ENCODE measurements around the gene TMEM176A.

TMEM176A gene

DNA sequence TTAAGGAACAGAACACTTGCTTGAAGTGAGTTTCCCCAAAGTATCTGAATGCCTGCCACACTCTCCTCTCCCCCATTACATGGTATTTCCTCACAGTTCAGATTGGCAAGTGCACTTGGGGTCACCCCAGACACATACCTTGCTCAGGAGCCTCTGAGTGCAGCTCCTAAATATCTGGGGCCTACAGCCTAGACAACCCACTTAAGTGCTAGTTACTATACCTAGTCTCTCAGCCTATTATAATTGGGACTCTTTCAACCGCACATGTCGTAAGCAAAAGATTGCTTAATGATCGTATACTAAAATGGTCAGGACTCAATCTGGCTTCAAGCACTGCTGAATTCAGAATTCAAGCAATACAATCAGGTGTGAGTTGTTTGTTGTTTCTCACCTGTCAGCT, 20.3 kb upstream of the TMEM176A start:
- DNase-seq (ENCODE audit: low spot score) = no peak
- TF ChIP-seq, protein P1, sequence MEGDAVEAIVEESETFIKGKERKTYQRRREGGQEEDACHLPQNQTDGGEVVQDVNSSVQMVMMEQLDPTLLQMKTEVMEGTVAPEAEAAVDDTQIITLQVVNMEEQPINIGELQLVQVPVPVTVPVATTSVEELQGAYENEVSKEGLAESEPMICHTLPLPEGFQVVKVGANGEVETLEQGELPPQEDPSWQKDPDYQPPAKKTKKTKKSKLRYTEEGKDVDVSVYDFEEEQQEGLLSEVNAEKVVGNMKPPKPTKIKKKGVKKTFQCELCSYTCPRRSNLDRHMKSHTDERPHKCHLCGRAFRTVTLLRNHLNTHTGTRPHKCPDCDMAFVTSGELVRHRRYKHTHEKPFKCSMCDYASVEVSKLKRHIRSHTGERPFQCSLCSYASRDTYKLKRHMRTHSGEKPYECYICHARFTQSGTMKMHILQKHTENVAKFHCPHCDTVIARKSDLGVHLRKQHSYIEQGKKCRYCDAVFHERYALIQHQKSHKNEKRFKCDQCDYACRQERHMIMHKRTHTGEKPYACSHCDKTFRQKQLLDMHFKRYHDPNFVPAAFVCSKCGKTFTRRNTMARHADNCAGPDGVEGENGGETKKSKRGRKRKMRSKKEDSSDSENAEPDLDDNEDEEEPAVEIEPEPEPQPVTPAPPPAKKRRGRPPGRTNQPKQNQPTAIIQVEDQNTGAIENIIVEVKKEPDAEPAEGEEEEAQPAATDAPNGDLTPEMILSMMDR (IDR thresholded peaks at IDR 0.05; ENCODE audit: extremely low read depth, missing control alignments) = no peak

DNA sequence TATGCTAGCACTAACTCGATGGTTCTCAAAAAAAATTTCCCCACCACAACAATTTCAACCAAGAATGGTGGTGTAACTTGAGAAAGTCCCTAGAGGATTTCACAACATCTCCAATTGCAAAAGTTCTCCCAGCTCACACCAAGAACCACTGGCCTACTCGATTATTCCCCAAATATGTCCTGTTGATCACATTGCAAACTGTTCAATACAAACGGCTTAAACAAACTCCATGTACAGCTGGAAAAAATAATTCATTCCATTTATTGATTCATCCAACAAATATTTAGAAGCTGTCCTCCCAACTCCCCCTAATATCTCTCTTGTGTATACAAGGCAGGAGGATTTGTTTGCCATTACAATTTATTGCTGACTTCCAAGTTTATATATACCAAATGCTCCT, 19.5 kb upstream of the TMEM176A start:
- no peak for DNase-seq (ENCODE audit: low spot score)

DNA sequence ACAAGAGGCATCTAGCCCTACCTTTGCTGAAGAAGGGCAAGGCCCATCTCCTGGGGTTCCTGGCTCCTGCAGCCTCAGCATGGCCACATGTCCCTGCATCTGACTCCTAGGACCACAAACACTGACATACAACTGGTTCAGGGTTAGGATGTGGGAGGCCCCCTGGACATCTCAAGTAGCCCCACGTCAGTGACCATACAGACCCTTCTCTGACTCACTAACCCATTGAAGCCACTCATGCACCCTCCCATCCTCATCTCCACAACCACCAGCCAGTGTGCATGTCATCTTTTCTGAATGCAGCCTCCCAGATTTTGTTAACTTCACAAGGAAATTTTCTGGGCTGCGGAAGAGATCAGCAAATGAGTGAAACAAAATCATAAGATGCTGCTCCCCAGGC, 18.6 kb upstream of the TMEM176A start:
- no peak for DNase-seq (ENCODE audit: low spot score)
- TF ChIP-seq, protein P1 (IDR thresholded peaks at IDR 0.05; ENCODE audit: extremely low read depth, missing control alignments) = no peak

More for the DNA sequence above, 19.5 kb upstream of the TMEM176A start:
- TF ChIP-seq, protein P1 (IDR thresholded peaks at IDR 0.05; ENCODE audit: extremely low read depth, missing control alignments) = no peak

DNA sequence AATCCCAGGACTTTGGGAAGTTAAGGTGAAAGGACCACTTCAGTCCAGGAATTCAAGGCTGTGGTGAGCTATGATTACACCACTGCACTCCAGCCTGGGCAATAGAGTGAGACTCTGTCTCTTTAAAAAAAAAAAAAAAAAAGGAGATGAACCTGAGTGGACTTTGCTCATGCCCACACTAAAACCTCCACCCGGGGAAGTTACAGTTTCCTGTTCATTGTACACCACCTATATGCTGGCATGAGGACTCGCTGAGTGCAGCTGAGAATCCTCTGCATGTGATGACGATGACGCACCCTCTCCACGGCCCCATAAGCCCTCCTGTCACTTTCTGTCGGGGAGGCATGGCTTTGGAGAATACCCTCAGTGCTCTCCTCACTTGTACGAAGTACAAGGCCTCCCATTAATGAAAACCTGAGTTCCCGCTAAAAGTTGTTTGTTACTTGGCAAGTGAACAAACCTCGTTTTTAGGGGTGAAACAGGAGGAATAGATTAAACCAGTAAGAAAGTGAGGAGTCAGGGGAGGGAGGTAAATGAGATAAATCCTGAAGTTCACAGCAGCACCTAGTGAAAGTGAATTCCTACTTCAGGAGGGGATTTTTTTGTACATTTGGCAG, 16.3 kb upstream of the TMEM176A start:
- no peak for DNase-seq (ENCODE audit: low spot score)
- TF ChIP-seq, protein P1 (IDR thresholded peaks at IDR 0.05; ENCODE audit: extremely low read depth, missing control alignments) = no peak

DNA sequence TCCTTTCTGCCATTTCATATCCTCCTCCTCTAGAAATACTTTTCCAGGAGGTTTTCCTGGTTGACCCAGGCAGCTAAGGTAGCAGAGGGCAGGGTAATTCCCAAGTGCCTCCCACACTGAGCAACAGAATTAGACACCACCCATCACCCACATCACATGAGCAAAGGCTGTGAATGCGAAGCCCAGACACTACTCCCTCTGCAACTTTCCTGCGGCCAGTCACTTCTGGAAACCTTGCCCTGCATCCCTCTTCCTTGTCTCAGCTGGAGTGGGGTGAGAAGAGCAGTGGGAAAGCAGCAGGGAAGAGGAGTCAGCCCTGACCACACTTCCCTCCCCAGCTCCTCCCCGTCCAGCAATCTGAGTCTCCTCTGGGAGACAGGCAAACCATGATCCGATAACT, 15.6 kb upstream of the TMEM176A start:
- TF ChIP-seq, protein P1 (IDR thresholded peaks at IDR 0.05; ENCODE audit: extremely low read depth, missing control alignments) = no peak

DNA sequence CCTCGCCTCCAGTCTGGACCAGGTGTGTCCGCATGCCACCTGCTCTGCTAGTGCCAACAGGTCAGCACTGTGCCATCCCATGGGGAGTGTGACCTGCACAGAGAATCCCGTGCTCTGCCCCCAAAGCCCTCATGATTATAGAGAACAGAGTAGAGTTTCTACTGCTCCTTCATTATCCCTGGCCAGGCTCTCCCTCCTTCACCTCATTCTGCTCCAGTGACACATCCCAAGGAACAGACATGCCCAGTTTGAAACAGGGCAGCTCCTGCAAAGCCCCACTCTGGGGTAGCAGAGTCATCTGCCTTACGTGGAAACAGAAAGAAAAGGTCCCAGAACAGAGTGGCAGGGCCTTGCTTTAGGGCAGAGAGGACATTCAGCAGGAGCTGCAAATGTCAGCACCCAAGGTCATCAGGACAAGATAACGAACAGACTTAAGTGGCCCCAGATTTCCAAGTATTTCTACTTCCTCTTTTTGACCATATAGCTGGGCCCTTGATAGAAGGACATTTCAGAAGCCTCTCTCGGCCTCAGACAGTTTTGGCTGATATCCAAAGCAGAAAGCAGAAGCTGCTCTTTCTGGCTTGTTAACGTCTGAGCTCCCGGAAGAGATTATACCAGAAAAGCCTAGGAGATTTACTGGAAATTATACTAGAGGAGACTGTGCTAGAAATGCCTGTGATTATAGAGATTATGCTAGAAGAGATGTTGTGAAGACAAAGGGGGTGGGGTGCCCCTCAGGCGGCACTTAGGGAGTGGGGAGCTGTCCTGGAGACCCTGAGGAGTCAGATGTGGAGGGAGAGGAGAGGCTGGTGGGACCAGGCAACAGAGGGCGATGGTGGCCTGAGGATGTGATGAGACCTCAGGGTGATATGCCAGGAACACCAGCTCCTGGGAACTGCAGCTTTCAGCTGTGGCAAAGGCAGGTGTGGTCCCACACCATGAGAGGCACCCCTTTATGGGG, 13.0 kb upstream of the TMEM176A start:
- DNase-seq (ENCODE audit: low spot score) = no peak
- TF ChIP-seq, protein P1 (IDR thresholded peaks at IDR 0.05; ENCODE audit: extremely low read depth, missing control alignments) = no peak

More for the DNA sequence above, 15.6 kb upstream of the TMEM176A start:
- DNase-seq (ENCODE audit: low spot score) = no peak
